Measurements from ENCODE around the gene TXNL4A.

- TF ChIP-seq CTCF (IDR thresholded peaks at IDR 0.05) = no peak
- no peak for TF ChIP-seq POLR2A (IDR thresholded peaks at IDR 0.05)
These were observed 63.3 kb downstream of the TXNL4A start for GRCh38 chr18:79924814-79925731.
